Islet precursor cell (in vitro differentiated cells): ENCODE data around the gene C4orf50.

Experiments
- DNase-seq: peaks from one replicate; pipeline ENCODE4 v3.0.0-alpha.2; 2018

The C4orf50 gene

DNA sequence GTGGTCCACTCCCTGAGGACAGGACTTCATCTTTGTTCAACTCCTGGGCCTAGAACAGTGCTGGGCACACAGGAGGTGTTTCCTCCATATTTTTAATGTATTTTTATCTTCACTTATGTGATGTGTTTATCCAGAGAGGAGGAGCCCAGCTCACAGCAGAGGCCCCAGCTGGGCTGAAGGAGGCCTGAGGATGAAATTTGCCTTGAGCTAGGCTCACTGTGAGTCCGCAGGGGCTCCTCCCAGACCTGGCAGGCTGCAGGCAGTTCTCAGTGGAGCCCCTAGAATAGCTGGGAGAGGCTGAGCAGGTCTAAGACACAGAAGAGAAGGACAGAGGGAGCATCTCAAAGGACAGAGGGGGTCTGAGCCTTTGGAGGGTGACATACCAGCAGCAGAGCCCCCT lies 26.8 kb downstream of the C4orf50 start:
- DNase-seq = no peak

DNA sequence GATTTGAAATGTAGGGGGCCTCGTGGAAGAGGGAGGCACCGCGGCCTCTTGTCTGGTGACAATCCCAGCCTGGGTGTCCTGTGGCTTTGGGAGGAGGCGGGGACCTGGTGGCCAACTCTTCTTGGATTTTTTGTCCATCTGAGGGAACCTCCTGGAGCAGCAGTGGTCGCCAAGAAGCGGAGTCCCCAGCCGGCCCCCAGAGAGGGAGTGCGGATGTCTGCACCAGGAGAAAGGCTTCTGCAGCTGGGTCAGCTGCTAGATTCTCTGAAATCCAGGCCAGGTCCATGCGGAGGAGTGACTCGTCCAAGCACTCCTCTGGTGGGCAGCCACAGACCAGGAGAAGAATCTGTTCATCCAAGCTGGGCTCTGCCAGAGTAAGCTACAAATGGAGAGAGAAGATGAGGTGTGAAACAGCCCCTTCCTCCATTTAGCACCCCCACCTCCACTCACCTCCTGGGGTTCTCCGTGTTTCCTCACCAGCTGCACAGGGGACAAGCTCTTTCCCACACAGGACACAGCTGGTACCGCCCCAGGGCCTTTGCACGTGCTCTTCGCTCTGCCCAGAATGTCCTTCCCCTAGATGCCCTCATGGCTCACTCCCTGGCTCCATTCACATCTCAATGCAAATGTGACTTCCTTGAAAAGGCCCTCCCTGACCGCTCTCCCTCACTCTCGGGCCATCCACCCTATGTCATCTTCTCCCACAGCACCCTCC lies 27.6 kb downstream of the C4orf50 start:
- DNase-seq = peak; percentile 8

DNA sequence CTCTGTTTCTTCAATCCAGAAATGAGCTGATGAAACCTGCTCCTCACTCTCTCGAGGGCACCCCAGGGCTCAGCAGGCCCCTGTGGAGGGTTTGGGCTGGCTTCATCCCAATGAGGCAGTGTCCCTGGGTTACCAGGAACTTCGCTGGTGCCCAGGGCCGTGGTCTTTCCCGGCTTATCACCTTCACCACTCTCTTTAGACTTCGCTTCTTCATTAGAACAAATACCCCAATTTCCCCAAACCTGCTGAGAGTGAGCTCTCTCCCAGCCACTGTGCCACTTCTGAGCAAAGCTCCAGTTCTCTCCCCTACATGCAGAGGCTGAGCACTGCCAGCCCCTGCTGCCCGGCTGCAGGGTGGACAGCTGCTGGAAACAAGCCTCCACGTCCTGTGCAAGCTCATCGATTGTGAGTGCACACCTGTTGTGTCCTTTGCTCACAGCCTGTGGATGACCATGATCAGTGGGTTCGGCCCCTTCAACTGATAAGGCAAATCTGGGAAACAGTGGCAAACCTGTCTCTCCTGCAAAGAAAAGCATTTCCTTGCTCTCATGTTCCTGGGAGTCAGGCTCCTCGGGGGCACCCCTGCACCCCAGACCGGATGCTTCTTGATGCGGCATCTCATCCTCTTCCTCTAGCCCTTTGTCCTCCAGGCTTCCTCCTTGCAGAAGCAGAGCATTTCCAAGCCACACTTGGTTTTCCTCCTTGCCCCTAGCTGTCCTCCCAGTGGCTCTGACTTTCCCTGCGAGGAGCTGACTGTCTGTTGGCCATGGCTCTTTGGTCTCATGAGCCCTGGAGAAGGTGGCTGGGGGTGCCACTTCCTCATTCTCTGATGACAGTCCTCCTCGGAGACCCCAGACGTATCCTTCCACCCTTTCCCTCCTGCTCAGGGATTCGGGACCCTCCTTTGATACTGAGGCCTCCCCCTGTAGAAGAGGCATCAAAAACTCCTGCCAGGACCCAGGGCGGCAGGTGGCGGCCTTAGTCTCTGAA lies 28.7 kb downstream of the C4orf50 start:
- DNase-seq = peak; percentile 44

DNA sequence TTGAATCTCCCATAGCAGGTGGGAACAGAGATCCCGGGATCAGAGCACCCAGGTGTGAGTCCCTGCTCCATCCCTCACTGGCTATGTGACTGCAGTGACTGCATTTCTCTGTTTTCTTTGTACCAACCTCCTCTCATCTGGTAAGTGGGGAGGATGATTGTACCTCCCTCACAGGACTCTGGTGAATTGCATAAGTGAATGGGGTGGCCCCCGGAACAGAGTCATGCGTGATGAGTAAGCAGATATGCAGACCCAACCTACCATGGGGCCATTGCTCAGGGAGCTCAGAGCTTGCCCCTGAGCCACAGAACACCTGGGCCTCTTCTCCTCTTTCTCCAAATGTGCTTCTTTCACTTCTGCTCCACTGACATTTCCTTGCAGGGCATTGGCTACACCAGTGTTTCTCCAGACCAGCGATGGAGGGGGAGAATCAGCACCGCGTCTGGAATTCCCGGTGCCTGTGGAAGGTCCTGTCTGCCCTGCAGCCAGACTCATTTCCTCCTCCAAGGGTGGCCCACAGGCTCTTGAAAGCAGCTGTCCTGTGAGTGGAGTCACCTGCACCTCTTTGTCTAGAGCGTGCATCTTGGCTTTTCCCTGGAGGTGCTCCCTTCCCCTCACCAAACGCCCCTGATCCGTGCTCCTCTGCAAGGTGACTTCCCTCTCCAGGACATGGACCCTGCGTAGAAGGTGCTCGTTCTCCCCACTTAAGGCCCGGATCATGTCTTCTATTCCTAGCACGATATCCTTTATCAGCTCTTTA lies 30.0 kb downstream of the C4orf50 start:
- peak; percentile 56 for DNase-seq

DNA sequence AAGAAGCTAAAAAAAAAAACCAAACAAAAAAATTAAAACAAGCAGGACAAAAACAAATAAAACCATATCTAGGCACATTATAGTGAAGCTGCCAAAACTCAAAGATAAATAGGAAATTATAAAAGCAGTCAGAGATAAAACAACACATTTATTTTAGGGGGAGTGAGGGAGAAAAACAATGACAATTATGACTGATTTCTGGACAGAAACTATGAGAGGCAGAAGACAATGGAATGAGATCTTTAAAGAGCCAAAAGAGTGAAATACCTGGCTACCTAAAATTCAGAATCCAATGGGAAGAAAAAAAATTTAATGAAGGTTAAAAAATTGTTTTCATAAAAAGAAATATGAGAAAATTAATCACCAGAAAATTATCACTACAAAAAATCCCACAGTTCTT lies 33.4 kb downstream of the C4orf50 start:
- DNase-seq = no peak

DNA sequence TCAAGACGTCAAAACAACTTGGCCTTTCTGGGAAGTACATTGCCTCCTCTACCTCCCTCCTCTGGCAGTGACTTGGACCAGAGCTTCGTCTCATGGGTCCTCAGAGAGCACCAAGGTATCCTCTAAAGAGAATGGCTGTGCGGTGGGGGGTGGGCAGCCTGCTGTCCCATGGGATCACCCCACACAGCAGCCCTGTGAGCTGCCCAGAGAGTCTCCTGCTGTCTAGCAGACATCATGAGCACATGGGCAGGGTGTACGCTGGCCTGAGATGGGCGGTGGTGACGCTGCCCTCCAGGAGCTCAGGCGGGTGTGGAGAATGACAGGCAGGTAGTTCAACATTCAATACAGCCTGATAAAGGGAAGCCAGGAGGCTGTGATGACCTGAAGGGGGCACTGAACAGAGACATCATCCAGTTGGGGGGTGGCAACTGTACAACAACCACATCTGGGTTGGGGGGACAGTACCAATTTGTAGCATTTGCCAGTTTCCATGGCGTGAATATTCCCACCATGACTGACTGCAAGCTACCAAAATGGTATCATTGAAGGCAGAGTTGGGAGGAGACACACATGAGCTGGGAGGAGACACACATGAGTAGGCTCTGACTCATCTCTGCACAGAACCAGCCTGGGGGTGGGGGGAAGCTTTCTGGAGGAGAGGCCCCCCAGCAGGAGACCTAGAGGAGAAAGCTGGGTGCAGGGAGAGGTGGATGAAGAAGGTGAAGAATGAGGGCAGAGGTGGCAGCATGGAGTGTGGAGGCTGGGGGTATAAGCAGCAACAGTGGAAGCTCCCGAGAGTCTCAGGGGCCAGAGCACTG lies 35.9 kb downstream of the C4orf50 start:
- peak; percentile 36 for DNase-seq

DNA sequence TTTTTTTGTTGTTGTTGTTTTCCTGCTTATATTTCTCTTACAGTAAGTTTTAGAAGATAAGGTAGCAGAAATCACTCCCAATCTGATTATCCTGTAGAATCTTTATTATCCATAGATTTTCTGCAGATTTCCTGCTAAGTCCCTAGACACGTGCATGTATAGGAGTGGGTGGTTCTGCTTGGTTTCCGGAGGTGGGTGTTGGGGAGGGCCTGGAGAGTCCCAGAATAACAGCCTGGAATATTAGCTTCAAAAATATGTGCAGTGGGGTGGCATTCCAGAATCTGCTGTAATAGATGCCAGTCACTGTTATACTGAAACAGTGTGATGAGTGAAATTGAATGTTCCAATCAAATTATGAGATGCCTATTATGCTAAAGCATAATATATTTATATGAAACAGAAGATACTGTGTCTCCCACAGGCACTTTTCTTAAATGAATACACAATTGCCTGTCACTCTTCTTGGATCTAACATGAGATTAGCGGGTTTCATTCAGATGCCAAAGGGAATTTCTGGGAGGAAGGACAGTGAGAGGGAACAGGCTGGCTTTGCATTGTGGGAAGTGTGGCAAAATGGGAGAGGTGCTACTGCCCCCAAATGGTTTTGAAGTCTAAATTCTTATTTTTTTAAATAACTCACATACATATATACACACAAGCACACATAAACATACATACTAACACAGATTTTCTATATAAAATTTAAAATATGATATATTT lies 37.6 kb downstream of the C4orf50 start:
- peak; percentile 14 for DNase-seq

DNA sequence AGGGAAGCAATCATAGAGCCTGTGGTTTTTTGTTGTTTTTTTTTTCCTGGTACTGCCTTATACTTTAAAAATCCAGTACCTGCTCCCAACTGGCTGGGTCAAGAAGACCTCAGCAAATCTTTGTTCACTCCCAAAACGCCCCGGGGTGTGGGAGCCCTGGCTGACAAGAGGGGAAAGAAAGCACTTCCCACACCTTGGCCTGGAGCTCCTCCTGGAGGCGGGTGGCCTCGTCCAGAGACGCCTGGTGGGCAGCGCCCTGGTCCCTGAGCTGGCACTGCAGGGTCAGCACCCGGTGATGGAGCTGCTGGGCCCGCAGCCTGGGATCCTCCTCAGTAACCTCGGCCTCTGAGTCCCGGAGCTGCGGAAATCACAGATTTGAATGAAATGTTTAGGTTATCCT lies 38.2 kb downstream of the C4orf50 start:
- DNase-seq = peak; percentile 89

DNA sequence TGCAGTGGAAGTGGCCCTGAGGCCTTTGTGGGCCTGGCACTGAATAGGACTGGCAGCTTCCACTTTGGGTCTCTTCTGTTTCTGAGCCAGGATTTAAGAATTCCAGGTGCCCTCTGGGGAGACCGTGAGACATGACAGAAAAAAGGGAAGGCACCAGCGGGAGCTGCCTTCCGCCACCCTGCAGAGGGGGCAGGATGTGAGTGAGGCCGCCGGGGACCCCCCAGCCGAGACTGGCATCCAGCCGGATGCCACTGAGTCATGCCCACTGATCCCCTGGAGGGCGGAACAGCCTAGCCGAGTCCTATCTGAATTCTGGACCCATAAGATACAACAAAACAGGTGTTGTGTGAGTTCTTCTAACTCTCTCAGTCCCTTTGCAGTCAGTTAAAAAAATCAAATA lies 41.3 kb downstream of the C4orf50 start:
- peak; percentile 9 for DNase-seq

DNA sequence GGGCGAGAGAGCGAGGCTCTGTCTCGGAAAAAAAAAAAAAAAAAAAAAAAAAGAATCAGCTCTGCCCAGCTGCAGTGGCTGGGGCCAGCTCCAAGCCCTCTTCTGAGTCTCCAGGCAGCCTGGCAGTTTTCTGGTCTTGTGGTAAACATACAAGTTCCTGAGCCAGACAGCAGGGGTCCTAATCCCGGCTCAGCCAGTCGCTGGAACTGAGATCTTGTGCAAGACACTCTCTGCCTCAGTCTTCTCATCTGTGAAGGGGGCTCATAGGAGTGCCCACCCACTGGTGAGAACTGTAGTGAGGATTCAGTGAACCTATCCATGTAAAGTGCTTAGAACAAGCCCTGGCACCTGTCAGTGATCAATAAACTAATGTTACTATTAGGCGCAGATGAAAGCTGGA lies 41.8 kb downstream of the C4orf50 start:
- DNase-seq = peak; percentile 50

DNA sequence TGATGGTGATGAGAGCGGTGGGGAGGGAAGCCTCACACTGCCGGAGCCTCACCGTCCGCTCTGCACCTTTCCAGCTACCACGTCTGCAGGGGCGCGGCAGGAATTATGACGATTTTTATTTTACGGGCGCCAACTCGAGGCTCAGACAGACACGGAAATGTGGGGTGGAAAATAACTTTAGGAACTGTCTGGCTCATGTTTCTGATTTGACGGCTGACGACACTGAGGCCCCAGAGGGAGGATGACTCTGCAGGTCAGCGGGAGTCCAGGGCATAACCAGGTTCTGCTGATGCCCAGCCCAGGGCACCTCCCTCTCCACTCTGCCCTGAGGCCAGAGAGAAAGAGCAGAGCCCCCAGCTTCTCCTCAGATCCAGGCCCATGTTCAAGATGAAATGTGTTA lies 43.9 kb downstream of the C4orf50 start:
- DNase-seq = no peak

DNA sequence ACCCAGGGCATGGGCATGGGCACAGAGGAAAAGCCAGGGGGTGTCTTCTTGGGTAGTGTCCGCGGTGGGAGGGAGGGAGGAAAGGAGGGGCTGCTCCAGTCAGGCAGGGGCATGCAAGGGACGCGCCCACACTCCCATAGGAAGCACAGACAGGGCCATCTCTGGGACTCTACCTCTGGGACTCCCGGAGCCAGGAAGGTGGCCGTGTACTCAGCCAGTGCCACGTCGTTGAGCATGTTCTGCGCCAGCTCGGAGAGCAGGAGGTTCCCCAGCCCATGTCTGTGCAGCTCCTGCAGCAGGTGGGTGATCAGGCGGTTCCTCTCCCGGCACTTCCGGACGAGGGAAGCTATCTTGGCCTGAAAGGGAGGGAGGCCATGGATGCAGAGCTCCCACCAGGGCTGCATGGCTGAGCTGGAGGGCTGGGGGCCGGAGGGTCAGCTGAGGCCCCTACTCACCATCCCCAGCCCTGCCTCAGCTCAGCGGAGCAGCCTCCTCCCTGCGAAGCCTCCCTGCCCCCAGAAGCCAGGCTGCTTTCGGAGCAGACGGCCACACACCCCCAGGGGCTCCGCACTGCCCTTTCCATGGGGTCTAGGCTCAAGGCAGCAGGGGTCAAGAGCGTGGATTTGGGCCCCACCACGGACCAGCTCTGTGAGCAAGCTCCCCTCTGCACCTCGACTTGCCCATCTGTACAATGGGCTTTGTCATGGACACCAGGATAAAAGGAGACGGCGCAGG lies 44.6 kb downstream of the C4orf50 start:
- peak; percentile 32 for DNase-seq

DNA sequence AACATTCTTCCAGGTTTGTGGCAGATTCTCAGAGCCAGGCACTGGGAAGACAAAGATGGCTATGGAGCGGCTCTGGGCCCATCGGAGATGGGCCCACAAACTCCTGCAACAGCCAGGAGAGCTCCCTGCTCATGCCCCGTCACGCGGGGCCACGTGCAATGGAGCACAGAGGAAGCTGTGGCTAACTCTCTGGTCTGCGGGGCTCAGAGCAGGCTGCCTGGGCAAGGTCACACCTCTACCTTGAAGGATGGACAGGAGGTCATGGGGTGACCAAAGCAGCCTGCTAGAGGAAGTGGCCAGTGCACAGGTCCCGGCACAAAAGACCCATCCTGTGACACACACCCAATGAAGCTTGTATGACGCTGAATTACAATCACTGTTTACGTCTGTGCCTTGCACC lies 45.2 kb downstream of the C4orf50 start:
- DNase-seq = no peak

DNA sequence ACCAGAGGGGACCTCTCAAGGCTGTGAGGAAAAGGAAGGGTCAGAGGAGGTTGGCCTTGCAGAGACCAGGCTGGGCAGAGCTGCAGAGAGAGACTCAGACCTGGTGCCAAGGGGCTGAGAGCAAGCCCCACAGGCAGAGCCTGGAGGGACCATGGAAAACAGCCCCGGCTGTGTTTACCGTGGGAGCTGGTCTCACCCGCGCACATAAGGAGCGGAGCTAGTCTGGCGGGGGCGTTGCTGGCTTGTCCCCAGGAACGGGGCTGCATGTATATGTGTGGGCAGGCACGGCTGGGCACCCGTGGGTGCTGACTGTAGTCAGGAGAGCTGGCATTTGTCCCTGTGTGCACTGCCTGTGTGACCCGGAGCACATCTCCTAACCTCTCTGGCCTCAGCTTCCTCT lies 45.7 kb downstream of the C4orf50 start:
- DNase-seq = peak; percentile 44

DNA sequence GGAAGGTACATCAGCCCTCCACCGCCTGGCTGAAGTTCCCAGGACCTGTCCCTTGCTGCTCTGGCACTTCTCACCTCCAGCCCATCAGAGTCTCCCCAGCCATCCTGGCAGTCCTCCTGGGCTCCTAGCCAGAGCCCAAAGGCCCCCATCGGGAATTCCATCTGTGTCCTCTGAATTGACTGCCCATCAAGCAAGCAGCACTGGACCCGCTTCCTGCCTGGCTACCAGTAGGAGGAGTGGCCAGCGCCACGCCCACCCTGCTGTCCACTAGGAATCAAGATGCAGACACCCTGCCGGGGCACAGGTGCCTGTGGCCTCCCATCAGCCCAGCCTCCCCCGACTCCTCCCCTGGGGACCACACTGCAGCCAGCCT lies 47.2 kb downstream of the C4orf50 start:
- peak; percentile 54 for DNase-seq

DNA sequence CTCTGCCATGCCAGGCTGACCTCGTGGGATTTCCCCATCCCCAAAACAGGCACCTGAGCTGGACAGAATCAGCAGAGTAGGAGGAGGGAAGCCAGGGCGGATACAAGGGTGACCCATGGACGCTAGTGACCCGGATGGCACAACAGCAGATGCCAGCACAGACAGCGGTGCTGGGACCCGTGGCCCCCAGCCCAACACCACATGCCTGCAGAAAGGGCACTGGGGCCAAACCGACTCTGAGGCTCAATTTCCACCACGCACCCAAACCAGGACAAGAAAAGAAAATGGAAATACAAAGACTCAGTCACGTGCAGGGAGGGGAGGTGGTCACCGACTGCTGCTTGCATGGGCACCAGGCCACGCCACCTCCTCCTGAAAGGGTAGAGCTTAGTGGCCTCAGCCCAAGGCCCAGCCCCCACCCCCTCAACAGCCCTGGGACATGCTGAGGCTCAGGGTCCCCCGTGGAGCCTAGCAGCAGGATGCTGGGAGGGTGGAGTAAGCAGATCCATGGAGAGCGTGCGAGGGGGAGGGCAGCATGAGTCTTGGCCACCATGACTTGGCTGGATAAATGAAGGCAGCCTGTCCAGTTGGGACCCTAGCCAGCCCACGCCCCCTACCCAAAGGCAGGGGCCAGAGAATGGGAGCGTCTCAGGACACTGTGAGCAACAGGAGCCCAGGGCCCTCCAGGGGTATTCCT lies 47.7 kb downstream of the C4orf50 start:
- peak; percentile 32 for DNase-seq

DNA sequence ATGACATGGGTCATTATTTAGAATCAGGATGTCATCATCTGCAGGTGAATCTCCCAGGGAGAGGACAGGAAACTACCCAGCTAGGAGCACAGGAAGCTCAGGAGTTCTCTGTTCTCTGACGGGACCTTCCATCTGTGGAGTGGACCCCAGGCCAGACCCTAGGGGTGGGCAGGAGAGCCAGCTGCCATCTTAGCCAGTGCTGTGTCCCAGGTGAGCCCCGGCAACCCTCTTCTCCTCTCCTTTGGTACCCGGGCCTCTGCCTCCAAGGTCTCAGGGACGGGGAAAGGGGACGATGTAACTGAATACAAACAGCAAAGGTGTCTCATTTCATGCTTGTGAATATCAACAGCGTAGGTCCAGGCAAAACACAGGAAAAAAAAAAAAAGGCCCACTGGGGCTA lies 48.5 kb downstream of the C4orf50 start:
- peak; percentile 32 for DNase-seq

DNA sequence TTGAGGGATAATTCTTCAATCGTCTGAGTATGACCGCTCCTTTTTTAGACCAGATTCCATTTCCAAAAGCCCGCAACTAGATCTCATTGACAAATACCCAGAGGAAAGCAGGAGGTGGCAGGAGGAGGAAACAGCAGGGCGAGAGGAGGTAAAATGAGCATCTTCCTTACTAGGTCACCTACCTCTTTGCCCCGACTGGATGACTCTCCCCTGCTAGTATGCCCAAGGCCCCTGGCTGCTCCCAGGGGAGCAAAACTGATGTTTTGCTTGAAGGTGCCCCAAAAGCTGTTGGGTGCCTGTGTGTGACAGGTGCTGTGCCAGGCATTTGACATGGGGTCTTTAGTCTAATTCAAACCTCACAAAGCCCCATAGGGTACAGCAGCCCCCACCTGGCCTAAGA lies 48.9 kb downstream of the C4orf50 start:
- DNase-seq = no peak

DNA sequence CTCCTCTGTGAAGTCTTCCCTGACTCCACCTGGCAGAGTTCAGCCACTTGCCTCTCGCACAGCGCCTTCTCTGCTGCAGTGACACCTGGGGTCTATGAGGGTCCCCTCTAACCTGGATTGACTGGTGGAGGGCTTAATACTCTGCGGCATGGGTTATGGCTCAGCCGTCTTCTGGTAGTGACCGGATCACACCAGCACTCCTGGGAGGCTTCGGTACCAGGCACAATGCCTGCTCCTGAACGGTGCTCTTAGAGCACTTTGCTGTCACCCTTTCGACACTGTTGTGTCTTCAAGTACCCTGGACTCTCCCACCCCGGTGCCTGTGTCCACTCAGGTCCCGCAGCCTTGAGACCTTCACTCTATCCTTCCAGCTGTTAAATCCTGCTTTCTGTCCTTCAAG lies 50.0 kb downstream of the C4orf50 start:
- no peak for DNase-seq

DNA sequence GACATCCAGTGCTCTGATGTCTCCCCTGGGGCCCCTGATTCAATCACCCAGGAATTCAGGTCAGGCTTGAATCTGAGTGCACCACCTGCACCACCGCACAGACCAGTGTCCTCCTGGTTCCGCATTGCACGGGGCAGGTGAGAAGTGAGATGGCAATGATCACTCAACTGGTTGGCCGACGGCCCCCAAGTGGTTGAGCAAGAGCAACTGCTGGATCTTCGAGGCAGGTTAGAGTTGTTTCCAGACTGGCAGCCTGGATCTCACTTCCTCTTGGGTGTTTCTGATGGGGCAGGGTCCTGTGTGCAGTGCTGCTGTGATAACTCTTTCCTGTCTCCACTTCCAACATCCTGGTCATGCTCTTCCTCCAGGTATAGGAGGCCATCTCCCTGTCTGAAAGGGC lies 50.4 kb downstream of the C4orf50 start:
- peak; percentile 51 for DNase-seq
